Measurements from ENCODE around the gene ANXA6.

DNA sequence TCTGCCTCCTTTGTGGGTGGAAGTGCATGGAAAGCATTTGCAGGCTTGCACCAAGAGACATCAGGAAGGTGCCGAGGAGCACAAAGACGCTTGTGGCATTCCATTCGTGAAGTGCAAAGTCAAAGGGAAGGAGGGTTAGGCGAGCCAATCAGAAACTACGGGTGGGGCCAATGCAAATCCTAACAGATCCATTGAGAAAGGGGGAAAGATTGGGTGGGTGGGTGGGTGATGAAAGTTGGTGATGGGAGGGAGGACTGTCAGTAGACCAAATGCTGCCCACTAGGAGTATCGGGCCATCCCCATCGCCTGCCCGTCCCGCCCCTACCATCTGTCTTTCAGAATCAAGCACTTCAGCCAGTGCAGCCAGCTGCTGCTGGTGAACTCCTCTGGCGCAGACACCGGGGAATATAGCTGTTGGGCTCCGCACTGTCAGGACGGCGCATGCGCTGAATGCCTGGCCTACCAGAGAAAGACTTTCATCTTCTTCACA, 17.1 kb upstream of the ANXA6 start:
- TF ChIP-seq CTCF (IDR thresholded peaks at IDR 0.05; ENCODE audit: borderline replicate concordance, extremely low read depth, low read length, poor library complexity, severe bottlenecking) (no peak), EZH2 (IDR thresholded peaks at IDR 0.05; ENCODE audit: borderline replicate concordance, low read depth, low read length, severe bottlenecking) (no peak)
